Measurements from ENCODE around the gene EEIG2.

The EEIG2 gene

DNA sequence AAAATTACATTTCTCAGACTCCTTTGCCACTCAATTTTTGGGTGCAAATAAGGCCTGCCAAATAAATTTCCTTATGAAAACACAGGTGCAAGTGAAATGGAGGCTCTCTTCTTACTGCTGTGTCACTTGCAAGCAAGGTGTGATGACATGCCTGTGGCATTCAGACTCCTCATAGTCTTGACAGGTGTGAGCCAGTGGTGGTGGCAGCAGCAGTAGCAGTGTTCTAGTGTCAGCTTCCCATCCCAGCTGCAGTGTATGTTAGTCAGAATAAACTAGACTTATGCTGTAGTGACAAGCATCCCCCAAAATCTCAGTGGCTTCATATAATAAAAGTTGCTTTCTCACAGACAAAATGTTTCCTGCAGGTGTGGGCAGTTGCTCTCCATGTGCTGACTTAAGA is 3.8 kb upstream of the EEIG2 start:
- Histone ChIP-seq H3K36me3 (ENCODE audit: insufficient read depth, low read length) (no peaks in the 10 kb centered on the region), H3K79me2 (ENCODE audit: insufficient read depth, low read length) (no peaks in the 10 kb centered on the region), H3K9me3 (ENCODE audit: low read length) (no peaks in the 10 kb centered on the region), H2AFZ (ENCODE audit: low read length) (no peak overlapping the region), H4K20me1 (ENCODE audit: insufficient read depth, low read length) (no peaks in the 10 kb centered on the region), H3K9me2 (ENCODE audit: low read depth, low read length) (no peaks in the 10 kb centered on the region), H3K4me3 (ENCODE audit: low read depth, low read length, poor library complexity, severe bottlenecking) (no peak overlapping the region), H3K4me1 (ENCODE audit: insufficient read depth, low read length, severe bottlenecking) (peaks cover 36% of the 10 kb centered on the region), H3K27me3 (ENCODE audit: insufficient read depth, low read length) (no peaks in the 10 kb centered on the region), H3F3A (ENCODE audit: insufficient read depth, low read length) (peaks cover 1% of the 10 kb centered on the region; the same call in 1 of the 2 replicates), H3K27ac (ENCODE audit: low read depth, low read length, poor library complexity, severe bottlenecking) (no peak overlapping the region), H3K9ac (ENCODE audit: low read length) (no peak overlapping the region), H3K4me2 (ENCODE audit: low read length) (no peak overlapping the region)
- TF ChIP-seq, protein P1, sequence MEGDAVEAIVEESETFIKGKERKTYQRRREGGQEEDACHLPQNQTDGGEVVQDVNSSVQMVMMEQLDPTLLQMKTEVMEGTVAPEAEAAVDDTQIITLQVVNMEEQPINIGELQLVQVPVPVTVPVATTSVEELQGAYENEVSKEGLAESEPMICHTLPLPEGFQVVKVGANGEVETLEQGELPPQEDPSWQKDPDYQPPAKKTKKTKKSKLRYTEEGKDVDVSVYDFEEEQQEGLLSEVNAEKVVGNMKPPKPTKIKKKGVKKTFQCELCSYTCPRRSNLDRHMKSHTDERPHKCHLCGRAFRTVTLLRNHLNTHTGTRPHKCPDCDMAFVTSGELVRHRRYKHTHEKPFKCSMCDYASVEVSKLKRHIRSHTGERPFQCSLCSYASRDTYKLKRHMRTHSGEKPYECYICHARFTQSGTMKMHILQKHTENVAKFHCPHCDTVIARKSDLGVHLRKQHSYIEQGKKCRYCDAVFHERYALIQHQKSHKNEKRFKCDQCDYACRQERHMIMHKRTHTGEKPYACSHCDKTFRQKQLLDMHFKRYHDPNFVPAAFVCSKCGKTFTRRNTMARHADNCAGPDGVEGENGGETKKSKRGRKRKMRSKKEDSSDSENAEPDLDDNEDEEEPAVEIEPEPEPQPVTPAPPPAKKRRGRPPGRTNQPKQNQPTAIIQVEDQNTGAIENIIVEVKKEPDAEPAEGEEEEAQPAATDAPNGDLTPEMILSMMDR (IDR thresholded peaks at IDR 0.05; ENCODE audit: low read length) = no peak
- TF ChIP-seq EZH2 (IDR thresholded peaks at IDR 0.05; ENCODE audit: borderline replicate concordance, low read length) = no peak

DNA sequence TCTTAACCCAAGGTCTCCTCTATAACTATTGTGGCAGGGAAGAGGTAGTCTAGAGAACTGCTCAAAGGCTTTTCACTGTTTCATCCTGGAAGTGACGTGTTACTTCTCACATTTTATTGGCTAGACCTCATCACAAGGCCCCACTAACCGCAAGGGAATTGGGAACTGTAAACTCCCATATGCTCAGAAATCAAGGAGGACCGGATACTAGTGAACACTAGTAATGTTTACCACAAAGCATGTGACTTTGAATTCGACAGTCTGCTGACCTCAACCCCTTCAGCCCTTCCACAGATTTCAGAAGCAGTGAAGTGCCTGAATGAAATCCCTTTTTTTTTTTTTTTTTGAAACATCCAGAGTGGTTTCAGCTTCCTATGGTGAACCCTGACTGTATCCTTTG is 3.4 kb upstream of the EEIG2 start:
- H3K9ac ChIP-seq (ENCODE audit: low read length) = no peak overlapping the region
- H3K36me3 ChIP-seq (ENCODE audit: insufficient read depth, low read length) = no peaks in the 10 kb centered on the region

DNA sequence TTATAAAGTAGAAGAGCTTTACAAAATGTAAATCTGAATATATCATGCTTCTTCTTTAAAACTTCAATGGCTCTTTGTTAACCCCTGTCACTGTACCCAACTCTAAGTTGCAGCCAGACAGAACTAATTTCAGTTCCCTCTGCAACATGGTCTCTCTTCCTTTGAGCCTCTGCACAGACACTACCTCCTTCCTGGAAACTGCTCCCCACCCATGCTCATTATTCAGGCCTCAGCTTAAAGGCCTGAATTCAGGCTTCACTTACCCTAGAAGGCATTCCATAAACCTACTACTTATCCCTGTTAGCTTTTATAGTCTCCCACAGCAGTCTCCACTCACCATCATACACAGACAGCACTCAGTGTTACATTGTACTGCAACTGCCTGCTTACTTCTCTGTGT is 2.6 kb upstream of the EEIG2 start:
- no peaks in the 10 kb centered on the region for H3K9me2 ChIP-seq (ENCODE audit: low read depth, low read length)
- no peak for TF ChIP-seq EZH2 (IDR thresholded peaks at IDR 0.05; ENCODE audit: borderline replicate concordance, low read length)
- TF ChIP-seq, protein P1 (IDR thresholded peaks at IDR 0.05; ENCODE audit: low read length) = no peak
- no peak overlapping the region for H3K4me2 ChIP-seq (ENCODE audit: low read length)
- H3K9me3 ChIP-seq (ENCODE audit: low read length) = no peaks in the 10 kb centered on the region
- H3K4me3 ChIP-seq (ENCODE audit: low read depth, low read length, poor library complexity, severe bottlenecking) = no peak overlapping the region
- 0 out of 2 replicates have a peak overlapping the region, but pooled peaks have one; percentile 35 for H2AFZ ChIP-seq (ENCODE audit: low read length)
- H4K20me1 ChIP-seq (ENCODE audit: insufficient read depth, low read length) = no peaks in the 10 kb centered on the region
- H3K27me3 ChIP-seq (ENCODE audit: insufficient read depth, low read length) = no peaks in the 10 kb centered on the region
- no peak overlapping the region for H3K9ac ChIP-seq (ENCODE audit: low read length)
- peaks cover 6% of the 10 kb centered on the region; the same call in 1 of the 2 replicates for H3F3A ChIP-seq (ENCODE audit: insufficient read depth, low read length)
- peak overlapping the region; percentile 44 for H3K27ac ChIP-seq (ENCODE audit: low read depth, low read length, poor library complexity, severe bottlenecking)
- no peaks in the 10 kb centered on the region for H3K36me3 ChIP-seq (ENCODE audit: insufficient read depth, low read length)
- H3K79me2 ChIP-seq (ENCODE audit: insufficient read depth, low read length) = no peaks in the 10 kb centered on the region
- H3K4me1 ChIP-seq (ENCODE audit: insufficient read depth, low read length, severe bottlenecking) = peaks cover 43% of the 10 kb centered on the region

More for the DNA sequence above, 3.4 kb upstream of the EEIG2 start:
- Histone ChIP-seq H3F3A (ENCODE audit: insufficient read depth, low read length) (peaks cover 5% of the 10 kb centered on the region; the same call in 1 of the 2 replicates), H3K79me2 (ENCODE audit: insufficient read depth, low read length) (no peaks in the 10 kb centered on the region), H3K4me1 (ENCODE audit: insufficient read depth, low read length, severe bottlenecking) (peaks cover 40% of the 10 kb centered on the region), H3K9me2 (ENCODE audit: low read depth, low read length) (no peaks in the 10 kb centered on the region), H3K9me3 (ENCODE audit: low read length) (no peaks in the 10 kb centered on the region), H3K4me2 (ENCODE audit: low read length) (no peak overlapping the region), H3K27me3 (ENCODE audit: insufficient read depth, low read length) (no peaks in the 10 kb centered on the region), H3K4me3 (ENCODE audit: low read depth, low read length, poor library complexity, severe bottlenecking) (no peak overlapping the region), H3K27ac (ENCODE audit: low read depth, low read length, poor library complexity, severe bottlenecking) (no peak overlapping the region), H2AFZ (ENCODE audit: low read length) (no peak overlapping the region), H4K20me1 (ENCODE audit: insufficient read depth, low read length) (no peaks in the 10 kb centered on the region)
- TF ChIP-seq, protein P1 (IDR thresholded peaks at IDR 0.05; ENCODE audit: low read length) = no peak

Measured in OCI-LY1 (cell line).